GM21717 (cell line): ENCODE data around the gene MOG.
A peak's percentile ranks its signal among the peaks of the same experiment; 100 is the strongest.

ENCODE experiments used
- ATAC-seq: cut with Tn5 transposase; IDR thresholded peaks from one replicate; pipeline ENCODE4 v1.9.1; 2021; ENCODE audit warnings: mild to moderate bottlenecking, moderate library complexity; ENCODE audit not compliant: unreplicated experiment

The MOG gene

DNA sequence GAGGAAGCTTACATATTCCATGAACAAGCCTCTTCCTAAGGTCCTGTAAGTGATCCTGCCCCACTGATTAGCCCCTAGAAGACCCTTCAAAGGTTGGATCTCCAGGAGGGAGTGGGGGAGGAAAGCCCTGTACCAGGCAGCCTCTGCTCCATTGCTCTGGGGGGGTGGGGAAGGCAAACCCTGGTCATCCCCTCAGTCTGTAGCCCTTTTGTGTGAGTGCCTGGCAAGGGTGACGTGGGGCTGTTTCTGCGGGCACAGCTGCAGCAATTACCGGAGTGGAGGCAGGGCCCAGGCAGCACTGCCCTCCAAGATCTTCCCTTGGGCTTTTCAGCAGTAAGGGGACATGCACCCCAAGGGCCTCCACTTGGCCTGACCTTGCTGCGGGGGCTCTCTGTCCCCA lies at the start of gene MOG:
Gene MOG (plus strand): TSS at position 295 of the 400 bp plus-strand sequence. CDS start 118 bp downstream, outside the sequence.
- no peak for ATAC-seq

DNA sequence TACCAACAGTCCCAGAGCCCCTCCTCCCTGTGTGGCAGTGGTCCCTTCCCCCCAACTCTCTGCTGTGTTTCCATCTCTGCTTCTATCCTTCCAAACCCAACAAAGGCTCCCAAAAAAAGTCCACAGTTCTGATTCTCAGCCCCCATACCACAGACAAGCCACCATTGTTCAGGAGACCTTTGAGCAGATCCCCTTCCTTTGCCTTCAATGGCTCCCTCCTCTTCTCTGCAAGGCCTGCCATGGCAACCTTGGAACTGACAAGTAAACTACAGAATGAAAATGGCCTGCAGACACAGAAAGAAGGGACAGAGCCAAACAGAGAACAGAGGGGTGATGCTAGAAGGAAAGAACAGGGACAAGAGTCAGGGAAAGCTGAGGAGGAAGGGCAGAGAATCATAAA lies 48.8 kb upstream of the MOG start:
- no peak for ATAC-seq

DNA sequence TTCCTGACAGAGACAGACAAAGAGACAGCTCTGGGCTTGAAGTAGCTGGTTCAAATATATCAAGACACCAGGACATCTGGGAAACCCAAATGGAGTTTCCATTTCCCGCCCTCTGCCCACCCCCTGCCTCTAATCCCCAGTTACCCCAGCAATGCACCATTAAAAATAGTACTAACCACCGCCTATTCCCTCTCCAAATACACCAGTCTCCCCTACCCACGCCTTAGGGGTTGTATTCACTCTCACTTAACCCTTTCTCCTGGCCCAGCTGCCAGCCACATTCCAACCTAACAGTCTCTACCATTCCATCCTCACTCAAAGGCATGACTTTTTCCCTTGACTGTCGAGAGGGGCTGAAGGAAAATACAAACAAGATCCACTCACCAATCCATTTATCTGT lies 46.4 kb upstream of the MOG start:
- no peak for ATAC-seq

DNA sequence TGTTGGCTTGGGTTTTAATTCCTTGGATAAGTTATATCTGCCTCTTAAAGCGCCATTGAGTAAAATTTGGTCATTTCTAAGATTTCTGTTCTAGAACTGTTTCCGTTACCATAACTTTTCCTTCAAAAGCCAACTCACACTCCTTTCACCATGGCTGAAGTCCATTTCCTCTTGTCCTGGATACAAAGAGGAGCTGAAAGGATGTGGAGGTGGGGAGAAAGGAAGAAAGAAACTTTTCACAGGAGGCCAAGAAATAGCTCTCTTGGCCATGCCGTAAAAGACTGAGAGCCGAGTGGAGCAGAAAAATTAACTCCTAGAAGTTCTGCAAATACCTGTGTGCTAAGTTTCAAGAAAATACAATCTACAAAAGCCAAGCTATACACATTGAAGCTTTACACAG lies 45.5 kb upstream of the MOG start:
- ATAC-seq, result no peak

DNA sequence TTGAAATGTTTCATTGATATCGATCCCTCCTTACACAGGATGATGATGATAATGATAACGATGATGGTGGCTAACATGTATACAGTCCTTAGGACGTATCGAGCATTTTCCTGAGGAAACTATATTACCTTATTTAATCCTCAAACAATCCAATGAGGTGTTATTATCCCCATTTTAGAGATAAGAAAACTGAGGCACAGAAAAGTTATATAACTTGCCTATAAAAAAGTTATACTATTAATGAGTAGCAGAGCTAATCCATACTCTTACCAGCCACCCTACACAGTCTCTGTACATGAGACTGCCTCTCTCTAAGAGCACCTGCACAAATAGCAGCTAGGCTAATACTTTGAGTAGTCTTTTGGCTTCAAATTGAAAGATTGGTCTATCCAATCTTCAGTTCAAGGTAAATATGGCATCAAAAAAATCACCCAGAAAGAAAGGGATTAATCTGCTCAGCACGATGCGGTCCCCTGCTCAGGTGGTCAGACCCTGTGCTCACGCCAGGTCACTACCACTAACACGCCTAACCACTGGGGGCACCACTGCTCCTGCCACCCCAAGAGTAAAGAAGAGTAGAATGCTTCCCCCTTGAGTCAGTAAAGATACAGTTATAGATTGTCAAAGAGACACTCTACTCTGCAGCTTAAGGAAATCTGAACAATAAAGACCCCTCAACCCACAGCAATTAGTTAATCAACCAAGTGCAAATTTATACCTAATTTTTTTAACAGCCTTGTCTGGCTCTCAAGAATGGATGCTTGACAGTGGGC lies 38.9 kb upstream of the MOG start:
- no peak for ATAC-seq

DNA sequence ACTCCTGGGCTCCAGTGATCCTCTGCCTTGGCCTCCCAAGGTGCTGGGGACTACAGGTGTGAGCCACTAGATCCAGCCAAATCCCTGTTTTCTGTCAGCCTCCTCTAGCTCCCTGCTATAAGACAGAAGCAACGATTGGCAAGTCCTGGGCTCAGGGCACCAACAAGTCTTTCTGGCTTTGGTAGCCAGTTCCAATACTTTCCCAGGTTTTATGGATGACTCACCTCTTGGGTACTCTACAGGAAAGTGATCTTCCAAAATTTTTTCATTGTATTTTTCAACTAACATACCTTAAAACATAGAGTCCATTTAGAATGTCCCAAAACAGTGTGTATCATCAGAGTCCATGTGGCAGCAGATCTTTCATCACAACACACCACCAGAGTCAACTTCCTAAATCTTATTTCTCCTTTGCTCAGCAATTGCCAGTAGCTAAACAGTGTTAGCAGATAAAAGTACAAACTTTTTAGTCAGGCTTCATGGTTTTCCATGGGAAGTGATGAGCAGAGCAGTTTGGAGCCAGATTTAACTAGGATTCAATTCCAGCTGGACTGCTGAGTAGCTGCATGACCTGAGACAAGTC lies 37.2 kb upstream of the MOG start:
- no peak for ATAC-seq

DNA sequence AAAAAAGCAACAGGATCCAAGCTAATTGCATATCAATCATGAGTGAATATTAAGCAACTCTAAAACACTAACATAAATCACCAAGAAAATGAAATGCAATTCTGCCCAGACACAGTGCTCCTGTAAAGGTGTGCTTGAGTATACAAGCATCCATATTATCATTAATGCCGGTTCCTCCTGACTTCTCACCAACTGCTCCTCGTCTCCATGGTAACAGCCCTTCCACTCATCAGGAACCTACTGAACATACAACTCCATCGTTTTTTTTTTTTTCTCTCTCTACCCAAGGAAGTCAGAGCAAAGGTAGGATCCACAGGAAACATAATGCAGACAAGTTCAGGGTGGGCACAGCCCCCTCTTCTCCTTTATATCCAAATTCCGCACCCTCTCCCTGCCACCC lies 36.3 kb upstream of the MOG start:
- no peak for ATAC-seq

DNA sequence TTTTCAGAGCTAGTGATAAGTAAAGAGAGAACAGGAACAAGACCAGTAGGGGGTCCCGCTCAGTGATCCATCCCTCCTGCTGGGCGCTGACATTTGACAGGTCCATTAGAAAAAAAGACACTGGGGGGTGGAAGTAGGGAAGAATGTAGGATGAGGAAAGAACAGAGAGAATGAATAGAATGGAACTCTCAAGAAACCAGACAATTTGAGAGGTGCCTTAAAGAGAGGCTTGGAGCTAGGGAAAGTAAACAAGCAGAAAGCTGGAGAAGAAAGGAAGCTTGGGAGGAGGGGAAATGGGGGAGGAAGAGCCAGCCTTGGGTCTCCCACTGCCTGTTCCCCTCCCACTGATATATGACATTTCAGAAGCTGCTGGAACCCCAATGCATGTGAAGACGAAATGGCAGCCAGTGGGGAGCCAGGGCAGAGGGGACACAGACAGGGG lies 32.4 kb upstream of the MOG start:
- no peak for ATAC-seq

DNA sequence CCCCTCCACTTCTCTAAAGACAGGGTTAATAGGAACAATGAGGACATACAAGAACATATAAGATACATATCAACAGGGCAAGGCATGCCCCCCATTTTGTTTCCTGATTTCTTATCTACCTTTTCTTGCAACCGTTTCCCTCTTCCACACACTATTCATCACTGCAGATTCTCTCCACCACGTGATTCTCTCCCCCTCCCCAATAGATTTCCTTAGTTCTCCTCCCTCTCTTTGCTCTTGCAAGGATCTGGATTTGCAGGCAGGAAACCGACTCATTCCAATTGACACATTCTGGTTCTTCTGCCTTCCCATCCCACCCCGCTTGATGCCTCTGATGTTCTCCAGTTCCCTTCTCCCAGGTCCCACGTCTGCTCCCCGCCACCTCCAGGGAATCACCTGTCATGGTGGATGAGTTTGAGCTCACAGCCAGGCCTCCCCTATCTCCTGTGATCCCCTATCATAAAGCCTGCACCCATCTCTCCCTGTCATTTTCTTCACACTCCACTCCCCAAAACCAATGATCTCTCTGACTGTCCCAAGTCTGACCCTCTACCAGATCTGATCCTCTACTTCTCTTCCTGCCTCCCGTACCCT lies 31.5 kb upstream of the MOG start:
- ATAC-seq, result no peak

DNA sequence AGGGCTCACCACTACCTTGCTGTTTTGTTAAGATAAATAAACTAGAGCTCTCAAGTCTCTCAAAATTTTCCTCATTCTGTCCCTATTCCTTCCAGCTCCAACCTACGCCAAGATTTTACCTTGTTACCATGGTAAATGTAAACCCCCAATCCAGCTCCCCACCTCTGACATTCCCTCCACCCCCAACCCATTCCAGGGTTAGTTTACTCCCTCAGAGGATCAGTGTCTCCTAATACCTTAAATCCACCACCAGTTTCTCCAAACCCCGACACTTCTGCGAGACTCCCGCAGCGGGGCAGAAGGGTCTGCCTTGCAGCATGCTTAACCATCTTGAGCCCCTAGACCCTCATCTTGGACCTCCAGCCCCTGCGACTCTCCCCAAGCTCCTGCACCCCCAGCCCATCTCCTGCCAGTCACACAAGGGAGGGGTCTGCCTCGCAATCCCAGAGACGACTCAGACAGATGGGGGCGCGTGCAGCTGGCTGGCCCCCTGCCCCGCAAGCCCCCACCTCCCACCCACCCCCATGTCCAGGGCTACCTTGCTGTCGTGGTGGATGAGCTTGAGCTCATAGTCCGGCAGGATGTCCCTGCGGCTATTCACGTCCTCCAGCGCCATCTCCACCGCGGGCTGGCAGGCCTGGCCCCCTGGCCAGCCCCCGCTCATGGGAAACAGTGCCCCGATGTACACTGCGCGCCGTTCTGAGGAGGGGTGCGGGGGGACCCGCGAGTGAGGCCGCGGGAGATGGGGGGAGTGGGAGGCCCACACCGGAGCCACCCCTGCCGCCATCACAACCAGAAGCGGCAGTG lies 29.7 kb upstream of the MOG start:
- no peak for ATAC-seq

DNA sequence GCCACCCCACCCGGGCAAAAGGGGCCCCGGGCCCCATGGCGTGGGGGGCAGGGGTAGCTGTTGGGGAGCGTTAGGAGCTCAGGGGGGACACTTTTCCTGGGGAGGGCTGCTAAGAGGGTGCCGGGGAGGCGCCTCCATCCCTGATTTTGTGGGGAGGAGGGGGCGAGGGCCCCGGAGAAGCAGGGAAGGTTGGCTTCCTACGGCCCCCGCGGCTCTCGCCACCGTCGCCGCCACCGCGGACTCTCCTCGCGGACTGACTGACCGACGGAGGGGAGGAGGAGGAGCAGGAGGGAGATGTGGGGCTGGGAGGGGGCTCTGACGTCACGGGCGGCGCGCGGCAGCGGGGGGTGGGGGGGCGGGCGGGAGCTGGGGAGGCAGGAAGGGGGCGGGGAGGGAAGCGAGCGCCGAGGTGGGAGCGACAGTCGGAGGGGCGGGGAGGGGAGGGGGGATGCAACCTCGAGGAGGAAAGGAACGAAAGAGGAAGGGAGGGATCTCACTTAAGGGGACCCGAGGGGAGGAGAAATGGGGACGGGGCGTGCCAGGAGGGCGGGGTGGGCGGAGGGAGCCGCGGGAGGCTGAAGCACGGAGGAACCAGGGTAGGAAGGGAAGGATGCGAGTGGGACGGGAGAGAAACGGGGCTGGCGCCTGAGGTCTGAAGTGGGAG lies 29.0 kb upstream of the MOG start:
- ATAC-seq, result no peak

DNA sequence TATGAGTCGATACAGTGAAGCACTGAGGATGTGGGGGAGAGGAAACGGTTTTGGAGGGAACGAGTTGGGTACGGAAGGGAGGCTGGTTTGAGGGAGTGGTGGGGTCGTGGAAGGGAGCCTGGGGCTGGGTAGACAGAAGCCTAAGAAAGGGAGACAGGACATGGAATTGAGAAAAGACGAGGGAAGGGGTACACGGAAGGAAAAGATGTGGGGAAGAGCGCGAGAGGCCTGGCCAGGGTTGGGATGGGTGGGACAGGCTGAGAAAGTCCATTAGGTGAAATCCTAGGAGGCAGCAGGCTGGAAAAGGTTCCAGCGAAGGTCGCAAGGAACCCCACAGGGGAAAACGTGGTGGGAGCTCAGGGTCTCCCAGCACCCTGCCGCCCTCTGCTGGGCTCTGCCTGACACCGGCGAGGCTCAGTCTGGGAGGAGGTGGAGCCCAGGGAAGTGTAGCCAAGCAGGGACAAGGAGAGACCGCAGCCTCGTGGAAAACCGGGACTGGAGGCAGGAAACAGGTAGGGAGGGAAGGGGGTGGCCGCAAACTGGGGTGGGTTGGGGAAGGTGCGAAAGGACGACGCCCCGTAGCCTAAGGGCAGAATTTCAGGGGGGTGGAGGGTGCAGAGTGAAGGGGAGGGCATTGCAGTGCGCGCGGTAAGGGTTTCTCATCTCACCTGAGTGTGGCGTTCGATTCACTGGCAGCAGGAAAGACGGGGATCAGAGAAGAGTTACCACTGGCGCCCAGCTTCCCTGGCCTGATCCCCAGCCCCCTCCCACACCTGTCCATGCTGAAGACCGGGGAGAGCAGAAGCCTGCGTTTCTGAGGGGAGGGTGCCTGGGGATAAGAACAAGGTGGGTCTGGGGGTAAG lies 28.2 kb upstream of the MOG start:
- no peak for ATAC-seq

DNA sequence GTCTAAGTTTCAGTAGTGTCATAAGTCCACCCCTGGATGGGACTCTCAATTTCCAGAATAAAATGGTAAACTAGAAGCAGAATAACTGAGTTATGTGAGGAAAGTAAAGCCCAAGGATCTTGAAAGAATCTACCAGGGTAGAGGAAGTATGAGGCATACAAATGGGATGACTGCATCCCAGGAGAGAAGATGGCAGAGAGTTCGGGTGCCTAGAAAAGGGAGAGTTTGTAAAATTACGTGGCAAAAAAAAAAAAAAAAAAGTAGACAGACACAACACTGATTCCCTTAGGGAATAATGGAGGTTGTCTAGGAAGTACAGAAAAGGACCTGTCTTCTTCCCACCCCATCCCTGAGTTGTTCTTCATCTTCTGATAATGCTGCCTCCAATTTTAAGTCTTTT lies 27.3 kb upstream of the MOG start:
- ATAC-seq, result no peak

DNA sequence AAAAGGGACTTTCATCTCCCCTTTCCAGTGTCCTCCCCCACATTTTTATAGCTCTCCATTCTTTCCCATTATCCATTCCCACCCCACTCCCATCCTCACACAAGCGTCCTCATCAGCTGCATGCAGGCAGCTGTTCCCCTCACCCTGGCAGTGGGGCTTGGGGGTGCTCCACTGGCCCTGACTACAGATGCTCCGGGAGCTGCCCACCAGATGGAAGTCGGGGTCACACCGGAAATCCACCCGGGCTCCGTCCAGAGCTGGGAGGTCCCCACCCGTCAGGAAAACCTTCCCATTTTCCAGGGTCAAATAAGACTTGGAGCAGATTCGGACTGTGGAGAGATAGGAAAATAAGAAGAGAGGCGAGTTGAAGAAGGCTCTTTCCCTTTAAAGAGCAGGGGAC lies 26.6 kb upstream of the MOG start:
- ATAC-seq, result no peak

DNA sequence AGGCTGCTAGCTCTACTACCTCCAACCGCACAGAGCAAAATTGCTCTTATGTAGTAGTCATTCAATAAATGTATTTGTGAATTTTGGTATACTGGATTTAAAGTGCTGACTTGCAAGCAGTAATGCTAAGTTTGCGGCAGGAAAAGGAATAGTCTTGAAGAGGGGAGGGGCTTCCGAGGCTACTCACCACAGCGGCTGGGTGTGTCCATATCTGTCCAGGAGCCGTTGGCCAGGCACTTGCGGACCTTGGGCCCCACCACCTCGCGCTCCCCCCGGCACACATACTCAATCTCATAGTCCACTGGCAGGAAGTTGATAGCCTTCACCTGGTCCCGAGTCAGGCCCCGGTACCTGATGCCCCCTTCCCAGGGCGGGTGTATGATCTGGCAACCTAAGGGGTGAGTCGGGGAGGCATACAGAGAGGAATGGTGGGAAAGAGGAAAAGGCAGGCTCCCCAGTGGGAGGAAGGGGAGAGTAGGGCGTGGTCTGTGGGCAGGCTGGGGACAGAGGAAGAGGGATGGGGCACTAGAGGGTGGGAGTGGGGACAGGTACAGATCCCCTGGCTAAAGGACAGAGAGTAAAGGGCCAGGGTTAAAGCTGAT lies 25.6 kb upstream of the MOG start:
- ATAC-seq, result no peak

DNA sequence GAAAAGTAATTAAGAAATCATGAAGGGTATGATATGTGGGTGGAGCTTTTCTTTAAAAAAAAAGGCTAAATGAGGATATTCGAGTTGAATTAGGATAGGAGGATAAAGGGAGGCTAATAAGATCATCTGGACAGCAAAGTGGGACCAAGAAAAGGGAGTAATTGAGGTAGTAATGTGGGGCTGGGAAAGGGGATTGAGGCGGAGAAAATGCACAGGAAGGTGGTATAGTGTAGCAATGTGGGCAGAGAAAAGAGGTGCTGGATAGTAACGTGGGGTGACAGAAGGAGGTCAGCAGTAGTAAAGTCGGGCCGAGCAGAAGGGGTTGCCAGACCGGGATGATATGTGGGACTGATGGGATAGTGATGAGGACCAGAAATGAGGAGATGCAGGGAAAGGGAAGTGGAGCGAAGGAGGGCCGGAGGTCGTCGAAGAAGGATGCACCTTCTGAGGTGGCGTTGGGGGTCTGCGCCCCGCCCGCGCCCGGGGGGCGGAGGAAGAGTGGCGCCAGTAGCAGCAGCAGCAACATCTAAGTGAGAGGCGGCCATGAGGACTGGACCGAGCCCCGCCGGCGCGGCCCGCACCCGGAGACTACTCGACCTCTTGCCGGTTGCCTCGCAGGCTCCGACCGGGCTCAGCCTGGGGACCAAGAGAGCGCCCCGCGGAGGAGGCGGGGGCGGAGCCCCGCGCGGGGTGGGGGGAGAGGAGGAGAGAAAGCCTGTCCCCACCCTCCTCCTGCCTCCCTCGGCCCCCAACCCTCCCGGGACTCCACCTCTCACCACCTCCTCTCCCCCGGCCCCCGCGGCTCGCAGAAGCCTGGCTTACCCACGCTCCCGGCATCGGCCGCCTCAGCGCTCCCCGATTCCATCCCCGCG lies 24.8 kb upstream of the MOG start:
- ATAC-seq, result peak; percentile 33

DNA sequence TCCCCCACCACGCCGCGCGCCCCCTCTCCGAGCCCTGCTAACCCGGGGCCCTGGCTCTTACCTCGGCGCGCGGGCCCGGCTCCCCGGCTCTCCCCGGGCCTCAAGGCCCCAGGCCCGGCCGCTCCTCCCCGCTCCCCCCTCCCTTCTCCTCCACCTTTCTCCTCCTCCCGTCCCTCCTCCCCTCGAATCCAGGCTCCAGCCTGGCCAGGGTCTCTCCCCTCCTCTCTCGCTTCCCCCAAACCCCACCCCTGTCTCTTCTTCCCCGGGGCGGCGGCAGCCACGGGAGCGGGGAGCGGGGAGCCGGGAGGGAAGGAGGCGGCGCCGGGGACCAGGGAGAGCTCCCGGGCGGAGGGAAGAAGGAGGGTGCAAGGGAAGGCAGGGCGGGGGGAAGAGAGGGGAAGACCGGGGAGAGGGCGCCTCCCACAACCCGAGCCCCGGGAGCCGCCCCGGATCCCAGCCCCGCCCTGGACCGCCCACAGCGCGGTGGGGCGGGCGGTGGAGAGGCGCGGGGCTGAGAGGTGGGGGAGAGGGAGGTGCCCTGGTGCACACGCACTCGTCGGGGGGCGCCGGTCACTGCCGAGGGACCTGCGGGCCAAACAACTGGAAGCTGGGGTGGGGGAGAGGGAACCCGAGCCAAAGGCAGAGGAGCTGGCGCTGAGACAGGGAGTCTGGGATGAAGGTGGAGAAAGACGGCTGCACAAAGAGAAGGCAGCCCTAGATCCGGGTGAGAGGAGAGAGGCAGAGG lies 23.9 kb upstream of the MOG start, which contains the start of gene GABBR1:
Gene GABBR1 (minus strand): TSS at position 395 of the 745 bp plus-strand sequence. CDS start 798 bp downstream, outside the sequence.
- peak; percentile 73 for ATAC-seq

DNA sequence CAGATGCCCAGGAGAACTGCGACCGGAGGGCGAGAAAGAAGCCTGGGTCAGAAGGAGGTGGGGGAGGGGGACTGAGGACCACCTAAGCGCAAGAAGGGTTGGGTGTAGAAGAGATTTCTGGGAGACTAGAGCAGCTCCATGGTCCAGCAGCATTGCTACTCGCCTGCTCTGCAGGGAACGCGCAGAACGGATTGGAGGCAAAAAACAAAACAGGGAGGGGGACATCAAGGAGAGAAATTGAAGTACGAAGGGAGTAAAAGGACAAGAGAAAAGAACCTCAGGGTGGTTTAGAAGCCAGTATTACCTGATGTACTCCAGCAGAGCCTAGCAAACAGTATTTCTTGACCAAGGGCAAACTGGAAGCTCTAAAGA lies 23.4 kb upstream of the MOG start:
- peak; percentile 7 for ATAC-seq
